ENCODE results near the gene SSTR5. TPM values are rescaled to one million over a fixed set of nuclear protein-coding genes. Genes with fewer than 3 reads are reported as not detected.
A peak's percentile ranks its signal among the peaks of the same experiment; 100 is the strongest.

The SSTR5 gene
- total and polyA plus RNA-seq, 4 donors: 0.38 to 0.96 (median 0.79) TPM

DNA sequence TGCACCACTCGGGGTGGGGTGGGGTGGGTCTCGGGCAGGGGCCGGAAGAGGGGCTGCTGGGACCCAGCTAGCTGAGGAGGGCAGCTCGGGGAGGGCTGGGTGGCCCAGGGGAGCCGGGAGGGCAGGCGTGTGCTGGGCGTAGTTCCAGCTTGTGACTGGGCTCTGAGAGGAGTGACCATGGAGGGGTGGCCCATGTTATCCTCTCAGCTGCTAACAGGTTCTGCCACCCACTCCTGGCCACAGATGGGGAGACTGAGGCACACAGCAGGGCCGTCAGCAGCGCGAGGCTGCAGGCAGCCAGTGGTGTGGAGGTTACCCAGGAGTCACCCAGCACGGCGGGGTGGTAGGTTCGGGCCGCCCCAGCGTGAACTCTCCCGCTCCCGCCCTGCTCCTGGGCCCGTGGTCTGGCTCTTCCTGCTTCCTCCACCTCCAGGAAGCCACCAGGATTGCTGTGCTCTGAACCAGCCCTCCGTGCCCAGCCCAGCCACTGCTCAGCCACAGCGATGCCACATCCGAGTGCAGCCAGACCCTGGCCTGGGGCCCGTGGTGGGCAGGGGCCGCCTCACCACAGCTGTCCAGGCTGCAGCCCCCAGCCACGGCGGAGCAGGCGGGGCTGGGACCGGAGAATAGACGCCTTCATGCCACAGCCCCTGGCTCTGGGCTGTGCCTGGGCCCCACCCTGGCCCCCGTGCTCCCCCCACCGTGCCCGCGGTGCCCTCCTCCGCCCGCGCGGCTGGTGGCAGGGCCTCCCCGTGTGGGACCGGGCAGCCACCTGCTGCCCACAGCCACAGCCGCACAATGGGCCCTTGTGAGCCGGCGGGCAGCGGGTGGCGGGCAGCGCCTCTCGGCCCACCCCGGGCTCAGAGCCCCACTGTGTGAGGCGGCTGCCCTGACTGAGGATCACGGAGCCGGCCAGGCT is 26.3 kb upstream of the SSTR5 start:
- H3K27me3 ChIP-seq (ENCODE audit: control insufficient read depth, insufficient read depth, low read length): no peaks in the 10 kb centered on the region
- H3K4me1 ChIP-seq (ENCODE audit: control insufficient read depth, insufficient read depth, low read length): peaks cover 75% of the 10 kb centered on the region
- WGBS (ENCODE audit: insufficient coverage): 47% methylated on average over 49 of the region's 49 CpGs
- H3K9me3 ChIP-seq (ENCODE audit: control insufficient read depth, insufficient read depth, low read length): no peaks in the 10 kb centered on the region
- no peak overlapping the region for H3K4me3 ChIP-seq (ENCODE audit: low read depth, low read length)
- peak overlapping the region; percentile 84 for H3K27ac ChIP-seq (ENCODE audit: low read depth, low read length)
- H3K36me3 ChIP-seq (ENCODE audit: control insufficient read depth, insufficient read depth, low read length): no peaks in the 10 kb centered on the region
- peak in 2 of 6 donors; percentile 39 to 76 for DNase-seq (ENCODE audit: low read depth in 4 of 6, low spot score in 6 of 6)

DNA sequence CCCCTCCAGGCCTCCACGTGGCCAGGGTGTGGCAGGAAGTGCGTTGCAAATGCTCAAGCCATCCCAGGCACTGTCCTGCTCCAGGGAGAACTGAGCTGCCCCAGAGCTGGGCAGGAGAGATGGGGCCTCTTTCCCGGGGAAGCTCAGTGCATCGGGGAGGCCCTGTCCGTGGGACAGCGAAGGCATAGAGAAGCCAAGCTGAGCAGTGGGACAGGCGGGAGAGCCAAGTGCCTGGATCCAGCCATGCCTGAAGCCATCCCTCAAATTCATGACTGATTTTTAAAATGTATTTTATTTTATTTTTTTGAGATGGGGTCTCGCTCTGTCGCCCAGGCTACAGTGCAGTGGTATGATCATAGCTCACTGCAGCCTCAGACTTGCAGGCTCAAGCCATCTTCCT is 25.4 kb upstream of the SSTR5 start:
- WGBS (ENCODE audit: insufficient coverage): 85% methylated on average over 9 of the region's 9 CpGs
- Histone ChIP-seq H3K9me3 (ENCODE audit: control insufficient read depth, insufficient read depth, low read length) (no peaks in the 10 kb centered on the region), H3K4me1 (ENCODE audit: control insufficient read depth, insufficient read depth, low read length) (peaks cover 75% of the 10 kb centered on the region), H3K36me3 (ENCODE audit: control insufficient read depth, insufficient read depth, low read length) (no peaks in the 10 kb centered on the region), H3K27me3 (ENCODE audit: control insufficient read depth, insufficient read depth, low read length) (no peaks in the 10 kb centered on the region), H3K4me3 (ENCODE audit: low read depth, low read length) (no peak overlapping the region), H3K27ac (ENCODE audit: low read depth, low read length) (peak overlapping the region; percentile 65)
- DNase-seq (ENCODE audit: low read depth in 4 of 6, low spot score in 6 of 6): no peak

DNA sequence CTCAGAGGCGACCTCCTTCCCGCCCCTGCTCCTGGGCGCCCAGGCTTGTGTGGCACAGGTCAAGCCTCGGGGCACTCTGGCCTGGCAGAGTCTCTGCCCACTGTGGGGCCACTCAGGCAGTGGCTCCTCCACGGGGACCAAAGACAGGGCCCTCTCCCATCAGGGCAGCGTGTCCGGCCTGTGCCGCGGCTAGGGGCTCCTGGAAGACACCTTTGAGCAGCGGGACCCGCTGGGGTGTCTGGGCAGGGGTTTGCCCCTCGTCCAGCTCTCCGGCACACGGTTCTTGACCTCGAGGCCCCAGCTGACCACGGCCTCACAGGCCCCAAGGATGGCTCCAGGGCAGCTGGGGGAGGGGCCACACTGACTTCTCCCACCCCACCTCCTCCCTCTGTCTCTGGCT is 24.7 kb upstream of the SSTR5 start:
- no peaks in the 10 kb centered on the region for H3K36me3 ChIP-seq (ENCODE audit: control insufficient read depth, insufficient read depth, low read length)
- no peaks in the 10 kb centered on the region for H3K9me3 ChIP-seq (ENCODE audit: control insufficient read depth, insufficient read depth, low read length)
- peaks cover 77% of the 10 kb centered on the region for H3K4me1 ChIP-seq (ENCODE audit: control insufficient read depth, insufficient read depth, low read length)
- peak overlapping the region; percentile 65 for H3K27ac ChIP-seq (ENCODE audit: low read depth, low read length)
- 75% methylated on average over 16 of the region's 16 CpGs for WGBS (ENCODE audit: insufficient coverage)
- H3K27me3 ChIP-seq (ENCODE audit: control insufficient read depth, insufficient read depth, low read length): no peaks in the 10 kb centered on the region
- DNase-seq (ENCODE audit: low read depth in 4 of 6, low spot score in 6 of 6): no peak
- no peak overlapping the region for H3K4me3 ChIP-seq (ENCODE audit: low read depth, low read length)

DNA sequence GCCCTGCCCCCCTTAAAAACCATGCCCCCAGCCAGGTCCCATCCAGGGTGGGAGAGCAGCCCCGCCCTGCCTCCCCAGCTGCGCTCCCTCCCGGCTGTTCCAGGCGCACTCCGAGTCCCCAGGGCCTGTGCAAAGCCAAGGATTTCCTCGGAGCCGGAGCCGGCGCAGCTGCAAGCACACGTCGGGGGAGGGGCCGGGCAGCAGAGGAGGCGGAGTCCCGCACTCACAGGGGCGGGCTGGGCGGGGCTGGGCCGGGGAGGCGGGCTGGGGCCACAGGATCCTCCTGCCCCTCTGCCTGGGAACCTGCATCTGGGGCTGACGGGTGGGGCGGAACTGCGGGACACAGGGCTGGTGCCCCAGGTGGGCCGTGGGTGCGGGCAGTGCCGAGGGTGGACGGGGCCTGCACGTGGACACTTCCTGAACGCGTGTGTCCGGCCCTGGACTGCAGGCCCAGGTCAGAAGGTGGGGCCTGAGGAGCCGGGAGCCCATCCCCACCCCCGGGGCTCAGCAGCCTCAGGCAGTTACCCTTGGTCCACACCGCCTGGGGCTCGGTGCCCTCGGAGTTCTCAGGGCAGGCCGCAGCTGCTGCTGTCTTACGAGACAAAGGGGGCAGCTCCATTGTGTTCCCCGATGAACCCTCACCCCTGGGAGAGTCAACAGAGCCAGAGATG is 24.0 kb upstream of the SSTR5 start:
- no peaks in the 10 kb centered on the region for H3K27me3 ChIP-seq (ENCODE audit: control insufficient read depth, insufficient read depth, low read length)
- H3K9me3 ChIP-seq (ENCODE audit: control insufficient read depth, insufficient read depth, low read length): no peaks in the 10 kb centered on the region
- peak overlapping the region; percentile 17 for H3K27ac ChIP-seq (ENCODE audit: low read depth, low read length)
- H3K4me1 ChIP-seq (ENCODE audit: control insufficient read depth, insufficient read depth, low read length): peaks cover 79% of the 10 kb centered on the region
- peak in 2 of 6 donors; percentile 82 to 83 for DNase-seq (ENCODE audit: low read depth in 4 of 6, low spot score in 6 of 6)
- no peak overlapping the region for H3K4me3 ChIP-seq (ENCODE audit: low read depth, low read length)
- 23% methylated on average over 37 of the region's 37 CpGs for WGBS (ENCODE audit: insufficient coverage)
- H3K36me3 ChIP-seq (ENCODE audit: control insufficient read depth, insufficient read depth, low read length): no peaks in the 10 kb centered on the region

DNA sequence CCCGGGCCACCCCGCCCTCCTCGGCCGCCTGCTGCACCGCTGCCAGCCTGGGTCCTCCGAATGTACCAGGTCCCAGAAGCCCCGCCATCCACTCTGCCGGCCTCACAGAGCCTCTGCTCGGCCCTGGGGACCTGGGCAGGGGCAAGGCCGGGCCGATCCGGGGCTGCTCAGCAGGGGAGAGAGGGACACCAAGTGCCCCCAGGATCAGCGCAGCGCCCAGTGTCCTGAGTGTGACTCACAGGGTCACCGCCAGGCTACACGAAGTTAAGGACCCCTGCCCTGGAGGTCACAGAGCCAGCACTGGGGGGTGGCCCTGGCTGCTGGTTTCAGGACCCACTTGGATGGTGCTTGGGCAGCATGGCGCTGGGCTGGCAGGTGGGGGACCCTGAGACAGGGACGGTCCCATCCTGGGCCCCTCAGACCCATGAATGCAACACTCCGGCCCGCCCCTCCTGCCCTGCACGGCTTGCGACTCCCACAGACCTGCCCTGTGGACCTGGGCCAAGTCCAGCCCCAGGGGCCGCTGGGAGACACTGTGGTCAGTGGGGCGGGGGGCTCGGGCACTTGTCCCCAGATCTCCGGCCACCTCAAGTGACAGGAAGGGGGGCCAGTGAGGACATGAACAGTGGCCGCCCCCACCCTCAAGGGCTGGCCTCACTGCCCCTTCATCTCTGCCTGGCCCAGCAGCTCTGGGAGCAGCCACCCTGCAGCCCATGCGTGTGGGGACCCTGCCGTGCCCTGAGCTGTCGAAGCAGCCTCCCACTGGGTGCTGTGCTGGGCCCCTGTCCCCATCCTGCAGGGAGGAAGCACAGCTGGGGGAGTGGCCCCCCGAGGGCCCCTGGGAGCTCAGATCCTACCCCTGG is 23.2 kb upstream of the SSTR5 start:
- peaks cover 79% of the 10 kb centered on the region for H3K4me1 ChIP-seq (ENCODE audit: control insufficient read depth, insufficient read depth, low read length)
- whole genome bisulfite sequencing (ENCODE audit: insufficient coverage): 77% methylated on average over 31 of the region's 31 CpGs
- no peak overlapping the region for H3K4me3 ChIP-seq (ENCODE audit: low read depth, low read length)
- no peaks in the 10 kb centered on the region for H3K27me3 ChIP-seq (ENCODE audit: control insufficient read depth, insufficient read depth, low read length)
- no peaks in the 10 kb centered on the region for H3K36me3 ChIP-seq (ENCODE audit: control insufficient read depth, insufficient read depth, low read length)
- no peak overlapping the region for H3K27ac ChIP-seq (ENCODE audit: low read depth, low read length)
- H3K9me3 ChIP-seq (ENCODE audit: control insufficient read depth, insufficient read depth, low read length): no peaks in the 10 kb centered on the region
- no peak for DNase-seq (ENCODE audit: low read depth in 4 of 6, low spot score in 6 of 6)

DNA sequence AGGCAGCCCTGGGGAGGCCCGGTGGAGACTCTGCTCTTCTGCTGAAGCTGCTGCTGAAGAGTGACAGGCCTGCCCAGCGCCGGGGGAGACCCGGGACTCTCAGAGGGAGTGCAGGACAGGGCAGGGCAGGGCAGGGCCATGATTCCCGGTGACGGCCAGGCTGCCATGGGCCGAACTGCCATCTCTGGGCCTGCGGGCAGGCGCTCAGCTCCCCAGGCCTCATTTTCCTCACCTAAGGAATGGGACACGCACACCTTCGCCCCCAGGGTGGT is 22.6 kb upstream of the SSTR5 start:
- H3K4me1 ChIP-seq (ENCODE audit: control insufficient read depth, insufficient read depth, low read length): peaks cover 79% of the 10 kb centered on the region
- no peaks in the 10 kb centered on the region for H3K27me3 ChIP-seq (ENCODE audit: control insufficient read depth, insufficient read depth, low read length)
- H3K36me3 ChIP-seq (ENCODE audit: control insufficient read depth, insufficient read depth, low read length): no peaks in the 10 kb centered on the region
- no peaks in the 10 kb centered on the region for H3K9me3 ChIP-seq (ENCODE audit: control insufficient read depth, insufficient read depth, low read length)
- no peak for DNase-seq (ENCODE audit: low read depth in 4 of 6, low spot score in 6 of 6)
- no peak overlapping the region for H3K4me3 ChIP-seq (ENCODE audit: low read depth, low read length)
- 86% methylated on average over 8 of the region's 11 CpGs for WGBS (ENCODE audit: insufficient coverage)
- no peak overlapping the region for H3K27ac ChIP-seq (ENCODE audit: low read depth, low read length)

DNA sequence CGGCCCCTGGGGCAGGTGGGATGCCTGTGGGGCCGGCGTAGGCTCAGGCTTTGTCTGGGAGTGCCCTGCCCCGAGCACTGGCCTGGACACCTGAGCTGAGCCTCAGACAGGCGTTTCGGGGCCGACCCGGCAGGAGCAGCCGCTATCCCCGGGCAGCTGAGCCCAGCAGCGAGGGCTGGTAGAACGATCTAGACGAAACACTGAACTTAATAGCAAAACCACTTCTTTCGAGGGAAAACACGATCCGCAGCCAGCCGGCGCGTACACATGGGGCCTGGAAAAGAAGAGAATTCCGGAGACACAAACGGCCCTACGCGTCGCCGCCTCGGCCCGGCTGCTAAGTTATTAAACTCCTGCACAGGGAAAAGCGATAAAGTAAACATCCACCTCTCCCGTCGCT is 22.0 kb upstream of the SSTR5 start:
- no peaks in the 10 kb centered on the region for H3K9me3 ChIP-seq (ENCODE audit: control insufficient read depth, insufficient read depth, low read length)
- no peak overlapping the region for H3K27ac ChIP-seq (ENCODE audit: low read depth, low read length)
- DNase-seq (ENCODE audit: low read depth in 4 of 6, low spot score in 6 of 6): no peak
- no peaks in the 10 kb centered on the region for H3K36me3 ChIP-seq (ENCODE audit: control insufficient read depth, insufficient read depth, low read length)
- no peaks in the 10 kb centered on the region for H3K27me3 ChIP-seq (ENCODE audit: control insufficient read depth, insufficient read depth, low read length)
- no peak overlapping the region for H3K4me3 ChIP-seq (ENCODE audit: low read depth, low read length)
- WGBS (ENCODE audit: insufficient coverage): 82% methylated on average over 27 of the region's 30 CpGs
- peaks cover 79% of the 10 kb centered on the region for H3K4me1 ChIP-seq (ENCODE audit: control insufficient read depth, insufficient read depth, low read length)

DNA sequence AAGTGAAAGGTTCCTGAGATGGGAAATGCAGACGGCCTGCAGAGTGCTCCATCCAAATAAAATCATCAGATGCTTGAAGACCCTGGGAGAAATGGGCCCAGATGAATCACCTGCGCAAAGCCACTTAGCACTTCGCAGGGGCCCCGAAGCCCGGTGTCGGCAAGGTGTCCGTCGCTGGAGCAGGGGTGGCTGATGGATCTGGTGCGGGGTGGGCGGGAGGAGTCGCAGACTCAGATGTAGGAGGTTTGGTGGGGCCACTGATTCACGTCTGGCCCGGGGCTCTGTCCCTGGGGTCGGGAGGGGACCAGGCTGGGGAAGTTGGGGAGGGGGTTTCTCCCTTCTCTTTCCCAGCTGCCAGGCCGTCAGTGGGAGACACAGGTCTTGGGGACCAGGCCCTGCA is 21.6 kb upstream of the SSTR5 start:
- H3K4me3 ChIP-seq (ENCODE audit: low read depth, low read length): no peak overlapping the region
- H3K36me3 ChIP-seq (ENCODE audit: control insufficient read depth, insufficient read depth, low read length): peaks cover 2% of the 10 kb centered on the region
- no peaks in the 10 kb centered on the region for H3K9me3 ChIP-seq (ENCODE audit: control insufficient read depth, insufficient read depth, low read length)
- H3K4me1 ChIP-seq (ENCODE audit: control insufficient read depth, insufficient read depth, low read length): peaks cover 77% of the 10 kb centered on the region
- DNase-seq (ENCODE audit: low read depth in 4 of 6, low spot score in 6 of 6): no peak
- WGBS (ENCODE audit: insufficient coverage): 92% methylated on average over 13 of the region's 15 CpGs
- no peaks in the 10 kb centered on the region for H3K27me3 ChIP-seq (ENCODE audit: control insufficient read depth, insufficient read depth, low read length)
- H3K27ac ChIP-seq (ENCODE audit: low read depth, low read length): no peak overlapping the region

DNA sequence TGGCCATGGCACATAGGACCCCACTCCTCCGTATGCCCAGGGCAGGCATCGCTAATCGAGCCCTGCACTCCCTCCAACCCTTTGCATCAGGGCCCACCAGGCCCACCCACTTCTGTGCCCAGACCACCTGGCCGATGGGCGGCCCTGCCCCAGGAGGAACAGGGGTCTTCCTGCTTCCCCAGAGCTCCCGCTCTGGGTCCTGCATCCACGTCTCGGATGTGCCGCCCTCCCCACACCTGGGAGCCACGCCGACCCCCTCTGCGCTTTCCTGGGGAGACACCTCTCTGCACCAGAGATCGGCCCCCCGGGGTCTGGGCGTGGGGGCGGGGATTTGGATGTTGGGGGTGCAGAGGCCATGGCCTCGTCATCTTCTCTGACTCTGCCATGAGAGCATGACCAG is 21.1 kb upstream of the SSTR5 start:
- Histone ChIP-seq H3K27me3 (ENCODE audit: control insufficient read depth, insufficient read depth, low read length) (no peaks in the 10 kb centered on the region), H3K4me3 (ENCODE audit: low read depth, low read length) (no peak overlapping the region), H3K27ac (ENCODE audit: low read depth, low read length) (no peak overlapping the region), H3K4me1 (ENCODE audit: control insufficient read depth, insufficient read depth, low read length) (peaks cover 72% of the 10 kb centered on the region), H3K36me3 (ENCODE audit: control insufficient read depth, insufficient read depth, low read length) (peaks cover 2% of the 10 kb centered on the region), H3K9me3 (ENCODE audit: control insufficient read depth, insufficient read depth, low read length) (no peaks in the 10 kb centered on the region)
- WGBS (ENCODE audit: insufficient coverage): 94% methylated on average over 11 of the region's 17 CpGs
- DNase-seq (ENCODE audit: low read depth in 4 of 6, low spot score in 6 of 6): no peak

Measured in spinal cord (tissue), 10 donors.